Heart left ventricle (tissue), 13 donors: ENCODE results near the gene ASCL5.

ENCODE experiments used
- CTCF ChIP-seq, 12 donors: fragments of 200-600 bp; sonication (generic) in 4 of 12; IDR thresholded peaks; one replicate each; pipeline versions ENCODE4 v1.5.0 to v1.8.0; 2018 to 2022; ENCODE audit warnings: antibody characterized with exemption in 12 of 12, mild to moderate bottlenecking in 5 of 12
- POLR2A ChIP-seq, 2 donors: fragments of 450-650 bp; IDR thresholded peaks; one replicate each; pipeline ENCODE4 v1.6.1; 2017; ENCODE audit warnings: antibody characterized with exemption in 2 of 2, mild to moderate bottlenecking in 2 of 2, moderate library complexity in 2 of 2
- donor health status: ischemic (EF 13 %, LVEDD 7.1; RV severe dilation, severe dysfunction).
- donor health status: DM: no; HTN: yes; CAD: no.
- donor health status: DM: no; HTN: no; CAD: no.
- donor health status: ischemic (EF 25% LVEDD 6.9; RV normal size, moderate dysfunction).
- donor health status: ischemic (EF 25% LVEDD 5.7; RV mildly dilated, moderate dysfunction).
- donor health status: ischemic (EF 35%, LVEDD 5.7; RV mildly dilated, moderate dysfunction).
- donor health status: nonischemic (EF 11% LVEDD 7.7; RV severe dilation, severe dysfunction).
- donor health status: DM: yes; HTN: yes; CAD: no.
- donor health status: PGD.
- donor health status: ischemic (EF 29% LVEDD 5.4; RV normal size, mild dysfunction).
- donor health status: nonischemic (EF 23%, LVEDD 6.1; RV moderate dilation, normal function).

- TF ChIP-seq CTCF (IDR thresholded peaks at IDR 0.05) (no peak), POLR2A (IDR thresholded peaks at IDR 0.05) (no peak)
Observed at GRCh38 chr1:201100169-201100930, 26.6 kb downstream of the ASCL5 start.
